ENCODE measurements around the gene CLDN11.

GRCh38 chr3:170417090-170417489, 1.6 kb upstream of the CLDN11 start:
- TF ChIP-seq EZH2 (IDR thresholded peaks at IDR 0.05) (no peak), FOXP2 (optimal IDR thresholded peaks at IDR 0.05; ENCODE audit: control extremely low read depth, extremely low read length, insufficient read depth) (no peak), POLR2AphosphoS5 (IDR thresholded peaks at IDR 0.05; ENCODE audit: borderline replicate concordance, low read depth, low read length) (no peak)

Data from SK-N-MC (cell line).